ENCODE data around the gene FAM83B. TPM values are rescaled to one million over a fixed set of nuclear protein-coding genes. Genes with fewer than 3 reads are reported as not detected.

The FAM83B gene
- total RNA-seq, 1 experiment from 2014 or later = 15.6 TPM

GRCh38 chr6:54937371-54937770 lies 90.8 kb downstream of the FAM83B start:
- POLR2A ChIA-PET (ENCODE audit: unreplicated experiment) = interaction anchor here (0.6 kb wide), 1 partner anchor 1143 kb away, joined by 7 read pairs; the partner anchor contains the start of gene LRRC1
- no peaks in the 10 kb centered on the region for H3K27me3 ChIP-seq (ENCODE audit: insufficient read depth, low read depth)
- no peak overlapping the region for H3K4me2 ChIP-seq
- no peaks in the 10 kb centered on the region for H3K9me2 ChIP-seq (ENCODE audit: insufficient read depth)
- H2AFZ ChIP-seq = no peak overlapping the region
- no peak overlapping the region for H3K4me3 ChIP-seq
- intact Hi-C loops (cut with micrococcal nuclease; ENCODE audit: unreplicated experiment) = no loop called here
- CTCF ChIA-PET = no interaction called here
- no peak for DNase-seq
- H3F3A ChIP-seq (ENCODE audit: insufficient read depth, low read depth) = peaks cover 14% of the 10 kb centered on the region
- peaks cover 17% of the 10 kb centered on the region; the same call in 1 of the 2 replicates for H3K36me3 ChIP-seq (ENCODE audit: low read depth)
- TF ChIP-seq, protein P1, sequence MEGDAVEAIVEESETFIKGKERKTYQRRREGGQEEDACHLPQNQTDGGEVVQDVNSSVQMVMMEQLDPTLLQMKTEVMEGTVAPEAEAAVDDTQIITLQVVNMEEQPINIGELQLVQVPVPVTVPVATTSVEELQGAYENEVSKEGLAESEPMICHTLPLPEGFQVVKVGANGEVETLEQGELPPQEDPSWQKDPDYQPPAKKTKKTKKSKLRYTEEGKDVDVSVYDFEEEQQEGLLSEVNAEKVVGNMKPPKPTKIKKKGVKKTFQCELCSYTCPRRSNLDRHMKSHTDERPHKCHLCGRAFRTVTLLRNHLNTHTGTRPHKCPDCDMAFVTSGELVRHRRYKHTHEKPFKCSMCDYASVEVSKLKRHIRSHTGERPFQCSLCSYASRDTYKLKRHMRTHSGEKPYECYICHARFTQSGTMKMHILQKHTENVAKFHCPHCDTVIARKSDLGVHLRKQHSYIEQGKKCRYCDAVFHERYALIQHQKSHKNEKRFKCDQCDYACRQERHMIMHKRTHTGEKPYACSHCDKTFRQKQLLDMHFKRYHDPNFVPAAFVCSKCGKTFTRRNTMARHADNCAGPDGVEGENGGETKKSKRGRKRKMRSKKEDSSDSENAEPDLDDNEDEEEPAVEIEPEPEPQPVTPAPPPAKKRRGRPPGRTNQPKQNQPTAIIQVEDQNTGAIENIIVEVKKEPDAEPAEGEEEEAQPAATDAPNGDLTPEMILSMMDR (conservative IDR thresholded peaks at IDR 0.05) = no peak
- no peak overlapping the region for H3K27ac ChIP-seq
- peaks cover 19% of the 10 kb centered on the region for H3K4me1 ChIP-seq (replicated peaks; ENCODE audit: insufficient read depth)
- H3K79me2 ChIP-seq (ENCODE audit: low read depth) = no peaks in the 10 kb centered on the region
- H4K20me1 ChIP-seq (ENCODE audit: insufficient read depth) = no peaks in the 10 kb centered on the region
- peaks cover 33% of the 10 kb centered on the region for H3K9me3 ChIP-seq (ENCODE audit: insufficient read depth, low read depth)
- BruUV-seq (replicated peaks) = no TSS peak

DNA sequence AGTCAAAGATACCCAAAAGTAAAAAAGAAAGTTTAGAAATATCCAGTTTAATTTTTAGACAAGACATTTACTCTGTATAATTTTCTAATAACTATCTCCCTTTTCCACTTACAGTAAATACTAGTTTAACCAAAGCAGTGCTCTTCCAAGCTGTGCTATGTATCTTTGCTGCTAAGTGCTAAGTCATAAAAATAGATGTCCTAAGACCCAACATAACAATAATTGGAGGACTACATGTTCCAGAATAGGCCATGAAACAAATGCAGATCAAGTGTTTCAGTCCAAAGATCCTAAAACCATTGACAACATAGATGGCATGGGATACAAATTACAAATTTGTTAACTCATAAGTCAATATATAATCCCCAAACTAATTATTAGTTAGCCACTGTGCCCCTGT lies 111.1 kb downstream of the FAM83B start:
- Histone ChIP-seq H3K36me3 (ENCODE audit: low read depth) (no peaks in the 10 kb centered on the region), H3F3A (ENCODE audit: insufficient read depth, low read depth) (no peaks in the 10 kb centered on the region), H3K9me2 (ENCODE audit: insufficient read depth) (no peaks in the 10 kb centered on the region), H3K27ac (no peak overlapping the region), H2AFZ (no peak overlapping the region), H3K4me3 (no peak overlapping the region), H3K4me2 (no peak overlapping the region), H4K20me1 (ENCODE audit: insufficient read depth) (no peaks in the 10 kb centered on the region), H3K9me3 (ENCODE audit: insufficient read depth, low read depth) (no peaks in the 10 kb centered on the region), H3K79me2 (ENCODE audit: low read depth) (no peaks in the 10 kb centered on the region), H3K4me1 (replicated peaks; ENCODE audit: insufficient read depth) (no peaks in the 10 kb centered on the region), H3K27me3 (ENCODE audit: insufficient read depth, low read depth) (no peaks in the 10 kb centered on the region)
- POLR2A ChIA-PET (ENCODE audit: unreplicated experiment) = no interaction called here
- intact Hi-C loops (cut with micrococcal nuclease; ENCODE audit: unreplicated experiment) = no loop called here
- no peak for DNase-seq
- no TSS peak for BruUV-seq (replicated peaks)
- TF ChIP-seq, protein P1 (conservative IDR thresholded peaks at IDR 0.05) = no peak
- no peak for TF ChIP-seq EZH2 (IDR thresholded peaks at IDR 0.05; ENCODE audit: low read depth)
- CTCF ChIA-PET = no interaction called here

- BruUV-seq (replicated peaks) = no TSS peak
- H3K9me2 ChIP-seq (ENCODE audit: insufficient read depth) = no peaks in the 10 kb centered on the region
- intact Hi-C loops (cut with micrococcal nuclease; ENCODE audit: unreplicated experiment) = no loop called here
- H3K36me3 ChIP-seq (ENCODE audit: low read depth) = no peaks in the 10 kb centered on the region
- no peaks in the 10 kb centered on the region for H3K27me3 ChIP-seq (ENCODE audit: insufficient read depth, low read depth)
- H3F3A ChIP-seq (ENCODE audit: insufficient read depth, low read depth) = no peaks in the 10 kb centered on the region
- H3K4me3 ChIP-seq = no peak overlapping the region
- H3K9me3 ChIP-seq (ENCODE audit: insufficient read depth, low read depth) = no peaks in the 10 kb centered on the region
- no peak for DNase-seq
- no peaks in the 10 kb centered on the region for H4K20me1 ChIP-seq (ENCODE audit: insufficient read depth)
- H3K27ac ChIP-seq = no peak overlapping the region
- CTCF ChIA-PET = no interaction called here
- POLR2A ChIA-PET (ENCODE audit: unreplicated experiment) = no interaction called here
- no peak overlapping the region for H3K4me2 ChIP-seq
- peak overlapping the region; percentile 64; the same call in 1 of the 2 replicates for H2AFZ ChIP-seq
- TF ChIP-seq, protein P1 (conservative IDR thresholded peaks at IDR 0.05) = no peak
- no peak for TF ChIP-seq EZH2 (IDR thresholded peaks at IDR 0.05; ENCODE audit: low read depth)
- no peaks in the 10 kb centered on the region for H3K79me2 ChIP-seq (ENCODE audit: low read depth)
- no peaks in the 10 kb centered on the region for H3K4me1 ChIP-seq (replicated peaks; ENCODE audit: insufficient read depth)
Measured at GRCh38 chr6:54958446-54958845, 111.9 kb downstream of the FAM83B start.
